Activated CD8-positive, alpha-beta T cell treated with anti-CD3 and anti-CD28 coated beads for 36 hours (primary cell): ENCODE measurements around the gene CABLES2. TPM values are rescaled to one million over a fixed set of nuclear protein-coding genes. Genes with fewer than 3 reads are reported as not detected.

ENCODE experiments used
- ATAC-seq: fragments of 200-7000 bp; cut with Tn5 transposase; one replicate; pipeline ENCODE4 v1.10.0; 2021; ENCODE audit warnings: mild to moderate bottlenecking, moderate library complexity
- CTCF ChIA-PET: fragments of 350-600 bp; sonication (Branson Sonifier 250); formaldehyde crosslinking; loops from one replicate; lab custom pipeline; 2021; ENCODE audit warnings: antibody characterized with exemption; lab: Charles Lee
- POLR2A ChIA-PET: fragments of 350-600 bp; sonication (Branson Sonifier 250); formaldehyde crosslinking; loops from one replicate; lab custom pipeline; 2021; ENCODE audit warnings: antibody characterized with exemption; lab: Charles Lee
- DNase-seq: peaks from one replicate; pipeline ENCODE4 v3.0.0-alpha.2; 2020
- H3K27ac Mint-ChIP-seq: one replicate; pipeline ENCODE4 v1.8.0; 2021; ENCODE audit warnings: mild to moderate bottlenecking, mixed read lengths
- H3K27me3 Mint-ChIP-seq: one replicate; pipeline ENCODE4 v1.8.0; 2021; ENCODE audit warnings: mixed read lengths
- H3K36me3 Mint-ChIP-seq: one replicate; pipeline ENCODE4 v1.8.0; 2021; ENCODE audit warnings: low read depth, mixed read lengths
- H3K4me1 Mint-ChIP-seq: one replicate; pipeline ENCODE4 v1.8.0; 2021; ENCODE audit warnings: low read depth, mixed read lengths
- H3K4me3 Mint-ChIP-seq: one replicate; pipeline ENCODE4 v1.8.0; 2021; ENCODE audit warnings: mild to moderate bottlenecking, moderate library complexity, mixed read lengths
- H3K9me3 Mint-ChIP-seq: one replicate; pipeline ENCODE4 v1.8.0; 2021; ENCODE audit warnings: mixed read lengths
- CTCF ChIP-seq: fragments of 200-600 bp; IDR thresholded peaks from one replicate; pipeline ENCODE4 v1.8.0; 2022; ENCODE audit warnings: antibody characterized with exemption, mild to moderate bottlenecking
- intact Hi-C: fragments of 100-400 bp; cut with micrococcal nuclease; formaldehyde crosslinking; loops from one replicate; pipeline ENCODE4 v1.10.0; 2022
- total RNA-seq, 2 experiments: library from RNA; stranded (reverse); gene quantifications; one replicate each; pipeline ENCODE4 v1.2.3, GENCODE V29; 2021

Gene CABLES2
- total RNA-seq, 2 experiments from 2014 or later, result 3.2 to 4.5 TPM

- Mint-ChIP-seq H3K4me3 (no peak overlapping the region), H3K9me3 (no peaks in the 10 kb centered on the region), H3K36me3 (no peaks in the 10 kb centered on the region), H3K27ac (no peak overlapping the region), H3K27me3 (peaks cover 13% of the 10 kb centered on the region), H3K4me1 (no peaks in the 10 kb centered on the region)
- TF ChIP-seq CTCF, result no peak
- no peak for ATAC-seq
- intact Hi-C loops, result no loop called here
- ChIA-PET CTCF (no interaction called here), POLR2A (no interaction called here)
- DNase-seq, result no peak
Observed at GRCh38 chr20:62433658-62434497, 26.8 kb upstream of the CABLES2 start.

- intact Hi-C loops, result no loop called here
- no peaks in the 10 kb centered on the region for H3K4me1 Mint-ChIP-seq
- TF ChIP-seq CTCF, result no peak
- H3K27me3 Mint-ChIP-seq, result peaks cover 10% of the 10 kb centered on the region
- H3K27ac Mint-ChIP-seq, result no peak overlapping the region
- no peaks in the 10 kb centered on the region for H3K36me3 Mint-ChIP-seq
- ChIA-PET POLR2A (interaction anchor here (0.7 kb wide), 1 partner anchor 12 kb away, joined by 3 read pairs; no protein-coding TSS in a partner anchor), CTCF (no interaction called here)
- no peak overlapping the region for H3K4me3 Mint-ChIP-seq
- H3K9me3 Mint-ChIP-seq, result no peaks in the 10 kb centered on the region
- no peak for ATAC-seq
- DNase-seq, result no peak
Observed at GRCh38 chr20:62430866-62431447, 23.9 kb upstream of the CABLES2 start.

GRCh38 chr20:62430311-62430853 lies 23.3 kb upstream of the CABLES2 start:
- intact Hi-C loops, result no loop called here
- ChIA-PET POLR2A (interaction anchor here (0.7 kb wide), 1 partner anchor 13 kb away, joined by 3 read pairs; no protein-coding TSS in a partner anchor), CTCF (no interaction called here)
- Mint-ChIP-seq H3K4me1 (no peaks in the 10 kb centered on the region), H3K27me3 (peaks cover 8% of the 10 kb centered on the region), H3K36me3 (no peaks in the 10 kb centered on the region), H3K4me3 (no peak overlapping the region), H3K27ac (no peak overlapping the region), H3K9me3 (no peaks in the 10 kb centered on the region)
- ATAC-seq, result no peak
- no peak for TF ChIP-seq CTCF
- DNase-seq, result no peak

- Mint-ChIP-seq H3K4me1 (no peaks in the 10 kb centered on the region), H3K27me3 (peaks cover 6% of the 10 kb centered on the region), H3K4me3 (no peak overlapping the region), H3K36me3 (no peaks in the 10 kb centered on the region), H3K9me3 (no peaks in the 10 kb centered on the region), H3K27ac (no peak overlapping the region)
- POLR2A ChIA-PET, result interaction anchor here (0.7 kb wide), 1 partner anchor 13 kb away, joined by 3 read pairs; no protein-coding TSS in a partner anchor
- DNase-seq (no peak), ATAC-seq (no peak)
- CTCF ChIA-PET, result no interaction called here
- intact Hi-C loops, result no loop called here
- no peak for TF ChIP-seq CTCF
Observed at GRCh38 chr20:62429455-62430310, 22.6 kb upstream of the CABLES2 start.
